HG03196 (cell line): Measurements from ENCODE around the gene UBE2E3.
"Not testable (repeated sequence)": the region's sequence is repeated elsewhere in the genome, so short reads cannot be mapped to it uniquely, and the experiment has no call there.

Source experiments
- ATAC-seq: cut with Tn5 transposase; IDR thresholded peaks from one replicate; pipeline ENCODE4 v1.9.1; 2021; ENCODE audit not compliant: unreplicated experiment

UBE2E3 gene

GRCh38 chr2:181072486-181073235, 92.3 kb downstream of the UBE2E3 start:
- no peak for ATAC-seq

- ATAC-seq: no peak
Observed at GRCh38 chr2:181073896-181074295, 93.5 kb downstream of the UBE2E3 start.

GRCh38 chr2:181074457-181074856, 94.1 kb downstream of the UBE2E3 start:
- ATAC-seq: no peak

GRCh38 chr2:181076658-181077057, 96.3 kb downstream of the UBE2E3 start:
- ATAC-seq: no peak

GRCh38 chr2:181077128-181077709, 96.8 kb downstream of the UBE2E3 start:
- ATAC-seq: peak; percentile 79

GRCh38 chr2:181083140-181083539, 102.7 kb downstream of the UBE2E3 start:
- ATAC-seq: no peak

- no peak for ATAC-seq
Observed at GRCh38 chr2:181085734-181086133, 105.3 kb downstream of the UBE2E3 start.

GRCh38 chr2:181091920-181092319, 111.5 kb downstream of the UBE2E3 start:
- not testable (repeated sequence) for ATAC-seq

GRCh38 chr2:181095486-181095885, 115.1 kb downstream of the UBE2E3 start:
- no peak for ATAC-seq

- ATAC-seq: no peak
Observed at GRCh38 chr2:181103659-181104058, 123.3 kb downstream of the UBE2E3 start.

- ATAC-seq: no peak
Observed at GRCh38 chr2:181104512-181105115, 124.2 kb downstream of the UBE2E3 start.

GRCh38 chr2:181105562-181105961, 125.2 kb downstream of the UBE2E3 start:
- no peak for ATAC-seq

- no peak for ATAC-seq
Observed at GRCh38 chr2:181106229-181106628, 125.8 kb downstream of the UBE2E3 start.

- ATAC-seq: peak; percentile 100
Observed at GRCh38 chr2:181106789-181107627, 126.6 kb downstream of the UBE2E3 start.

GRCh38 chr2:181107628-181107945, 127.2 kb downstream of the UBE2E3 start:
- no peak for ATAC-seq

GRCh38 chr2:181111059-181111458, 130.7 kb downstream of the UBE2E3 start:
- ATAC-seq: no peak

- ATAC-seq: no peak
Observed at GRCh38 chr2:181112916-181113315, 132.5 kb downstream of the UBE2E3 start.
